GM23338 (cell line): ENCODE measurements around the gene MAD1L1. TPM values are rescaled to one million over a fixed set of nuclear protein-coding genes. Genes with fewer than 3 reads are reported as not detected.

Source experiments
- ATAC-seq: fragments of 200-7000 bp; cut with Tn5 transposase; 3 replicates; pipeline ENCODE4 v1.9.1; 2020
- DNase-seq: peaks from one replicate; pipeline ENCODE4 v3.0.0-alpha.2; 2015; ENCODE audit warnings: low spot score
- H2AFZ ChIP-seq: fragments of 200-600 bp; sonication (generic); 2 replicates; pipeline ENCODE4 v1.8.0; 2016; ENCODE audit warnings: antibody characterized with exemption, mild to moderate bottlenecking, moderate library complexity
- H3F3A ChIP-seq: fragments of 200-600 bp; sonication (generic); replicated peaks from 2 replicates; pipeline ENCODE4 v1.8.0; 2017; ENCODE audit warnings: antibody characterized with exemption, mixed run types, low read depth
- H3K27ac ChIP-seq: fragments of 200-600 bp; sonication (generic); 2 replicates; pipeline ENCODE4 v1.6.1; 2016; ENCODE audit warnings: low read depth
- H3K27me3 ChIP-seq: fragments of 200-600 bp; sonication (generic); 2 replicates; pipeline ENCODE4 v1.8.0; 2016; ENCODE audit warnings: mild to moderate bottlenecking, mixed run types, moderate library complexity; ENCODE audit not compliant: insufficient read depth
- H3K36me3 ChIP-seq: fragments of 200-600 bp; sonication (generic); 2 replicates; pipeline ENCODE4 v1.8.0; 2016; ENCODE audit warnings: mild to moderate bottlenecking; ENCODE audit not compliant: insufficient read depth
- H3K4me1 ChIP-seq: fragments of 200-600 bp; sonication (generic); 2 replicates; pipeline ENCODE4 v1.8.0; 2016; ENCODE audit warnings: mild to moderate bottlenecking, moderate library complexity; ENCODE audit not compliant: insufficient read depth
- H3K4me2 ChIP-seq: fragments of 200-600 bp; sonication (generic); 2 replicates; pipeline ENCODE4 v1.7.1; 2017; ENCODE audit warnings: mixed run types
- H3K4me3 ChIP-seq: fragments of 200-600 bp; sonication (generic); 2 replicates; pipeline ENCODE4 v1.6.1; 2016; ENCODE audit warnings: mixed run types
- H3K79me2 ChIP-seq: fragments of 200-600 bp; sonication (generic); replicated peaks from 2 replicates; pipeline ENCODE4 v1.8.0; 2017; ENCODE audit warnings: mild to moderate bottlenecking; ENCODE audit not compliant: insufficient read depth
- H3K9me2 ChIP-seq: fragments of 200-600 bp; sonication (generic); 2 replicates; pipeline ENCODE4 v1.8.0; 2017; ENCODE audit not compliant: insufficient read depth
- H4K20me1 ChIP-seq: fragments of 200-600 bp; sonication (generic); replicated peaks from 2 replicates; pipeline ENCODE4 v1.8.0; 2017; ENCODE audit warnings: mild to moderate bottlenecking; ENCODE audit not compliant: insufficient read depth
- H3K27ac Mint-ChIP-seq: 2 replicates; pipeline ENCODE4 v1.8.0; 2020; ENCODE audit warnings: inconsistent platforms, mild to moderate bottlenecking, moderate library complexity, mixed read lengths
- H3K27me3 Mint-ChIP-seq: 3 replicates; pipeline ENCODE4 v1.8.0; 2022; ENCODE audit warnings: low read depth, mild to moderate bottlenecking, moderate library complexity, mixed read lengths, inconsistent platforms; ENCODE audit not compliant: insufficient read depth, poor library complexity
- H3K36me3 Mint-ChIP-seq: 3 replicates; pipeline ENCODE4 v1.8.0; 2021; ENCODE audit warnings: low read depth, mild to moderate bottlenecking, inconsistent platforms, moderate library complexity, mixed read lengths
- H3K4me1 Mint-ChIP-seq: 3 replicates; pipeline ENCODE4 v1.8.0; 2020; ENCODE audit warnings: mild to moderate bottlenecking, inconsistent platforms, mixed read lengths
- H3K4me3 Mint-ChIP-seq: 3 replicates; pipeline ENCODE4 v1.8.0; 2021; ENCODE audit warnings: moderate library complexity, mild to moderate bottlenecking, inconsistent platforms, mixed read lengths
- H3K9me3 Mint-ChIP-seq: 3 replicates; pipeline ENCODE4 v1.8.0; 2020; ENCODE audit warnings: moderate library complexity, mild to moderate bottlenecking, inconsistent platforms, mixed read lengths
- CREB1 ChIP-seq: fragments of 250-450 bp; sonication (Bioruptor Pico); IDR thresholded peaks from 2 replicates; pipeline ENCODE4 v1.5.0; 2020; ENCODE audit warnings: low read depth, mild to moderate bottlenecking, moderate library complexity
- EZH2 ChIP-seq: fragments of 200-600 bp; sonication (generic); IDR thresholded peaks from one replicate; pipeline ENCODE4 v1.8.0; 2017; ENCODE audit warnings: antibody characterized with exemption, mild to moderate bottlenecking, low read depth; ENCODE audit not compliant: unreplicated experiment
- EZH2phosphoT487 ChIP-seq: fragments of 200-600 bp; sonication (generic); IDR thresholded peaks from one replicate; pipeline ENCODE4 v1.8.1; 2018; ENCODE audit warnings: antibody characterized with exemption; ENCODE audit not compliant: unreplicated experiment
- JUNB ChIP-seq: IDR thresholded peaks from one replicate; pipeline ENCODE4 v1.6.1; 2016; ENCODE audit warnings: antibody characterized with exemption; ENCODE audit not compliant: unreplicated experiment
- NANOG ChIP-seq: IDR thresholded peaks from 2 replicates; pipeline ENCODE4 v1.6.1; 2016; ENCODE audit warnings: antibody characterized with exemption, borderline replicate concordance
- POLR2AphosphoS5 ChIP-seq: IDR thresholded peaks from 2 replicates; pipeline ENCODE4 v1.6.1; 2016; ENCODE audit warnings: antibody characterized with exemption, low read depth
- STAT1 ChIP-seq: IDR thresholded peaks from one replicate; pipeline ENCODE4 v1.6.1; 2016; ENCODE audit warnings: antibody characterized with exemption; ENCODE audit not compliant: unreplicated experiment
- ZNF114 ChIP-seq: fragments of 250-450 bp; sonication (Bioruptor Pico); IDR thresholded peaks from 2 replicates; pipeline ENCODE4 v1.5.0; 2020; ENCODE audit warnings: mild to moderate bottlenecking, moderate library complexity
- ZNF331 ChIP-seq: fragments of 250-450 bp; sonication (Bioruptor Pico); IDR thresholded peaks from 2 replicates; pipeline ENCODE4 v1.5.0; 2020; ENCODE audit warnings: low read depth, mild to moderate bottlenecking, moderate library complexity
- polyA plus RNA-seq: library from polyadenylated mRNA; unstranded; fragments of >200 nt; fragmentation: Nextera tagmentation; extraction: Ambion mirVana; gene quantifications from 2 replicates; pipeline ENCODE4 v1.2.1, GENCODE V29; 2016
- total RNA-seq: library from RNA; depleted of rRNA; stranded (reverse); fragments of >200 nt; shearing (Covaris generic); gene quantifications from 2 replicates; pipeline ENCODE4 v1.2.3, GENCODE V29; 2014
- TF ChIP-seq, protein P1 (sequence below): IDR thresholded peaks from one replicate; pipeline ENCODE4 v1.6.1; 2018; ENCODE audit warnings: antibody characterized with exemption; ENCODE audit not compliant: unreplicated experiment
- TF ChIP-seq, protein P2 (sequence below): fragments of 250-450 bp; sonication (Bioruptor Pico); IDR thresholded peaks from 2 replicates; pipeline ENCODE4 v1.5.0; 2020; ENCODE audit warnings: mild to moderate bottlenecking, moderate library complexity
- TF ChIP-seq, protein P3 (sequence below), 2 experiments: fragments of 200-600 bp in 1 of 2; sonication (generic) in 1 of 2; conservative IDR thresholded peaks; 2 replicates each; pipeline versions ENCODE4 v1.5.1 to v1.6.1; 2016 to 2017; ENCODE audit warnings: antibody characterized with exemption in 2 of 2, low read depth in 2 of 2, mild to moderate bottlenecking in 2 of 2, moderate library complexity in 1 of 2

The MAD1L1 gene
- total and polyA plus RNA-seq, 2 experiments from 2014 or later: 40.3 to 59.3 TPM

DNA sequence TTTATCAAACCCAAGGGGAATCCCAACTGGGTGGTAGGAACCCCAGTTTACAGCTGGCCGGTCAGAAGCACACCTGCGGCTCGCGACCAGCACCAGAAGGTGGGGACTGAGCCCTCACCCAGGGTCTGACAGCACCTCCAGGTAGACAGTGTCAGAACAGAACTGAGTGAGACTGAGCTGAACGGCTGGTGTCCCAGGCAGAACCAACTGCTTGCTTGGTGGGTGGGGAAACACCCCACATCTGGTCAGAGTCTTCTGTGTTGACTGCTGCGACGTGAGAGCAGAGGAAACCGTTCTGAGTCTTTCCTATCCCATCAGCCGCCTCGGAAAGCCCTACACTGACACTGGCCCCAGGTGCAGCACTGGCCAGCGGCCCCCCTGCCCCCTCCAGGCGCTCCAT lies 160.7 kb downstream of the MAD1L1 start (continued):
- TF ChIP-seq, protein P1, sequence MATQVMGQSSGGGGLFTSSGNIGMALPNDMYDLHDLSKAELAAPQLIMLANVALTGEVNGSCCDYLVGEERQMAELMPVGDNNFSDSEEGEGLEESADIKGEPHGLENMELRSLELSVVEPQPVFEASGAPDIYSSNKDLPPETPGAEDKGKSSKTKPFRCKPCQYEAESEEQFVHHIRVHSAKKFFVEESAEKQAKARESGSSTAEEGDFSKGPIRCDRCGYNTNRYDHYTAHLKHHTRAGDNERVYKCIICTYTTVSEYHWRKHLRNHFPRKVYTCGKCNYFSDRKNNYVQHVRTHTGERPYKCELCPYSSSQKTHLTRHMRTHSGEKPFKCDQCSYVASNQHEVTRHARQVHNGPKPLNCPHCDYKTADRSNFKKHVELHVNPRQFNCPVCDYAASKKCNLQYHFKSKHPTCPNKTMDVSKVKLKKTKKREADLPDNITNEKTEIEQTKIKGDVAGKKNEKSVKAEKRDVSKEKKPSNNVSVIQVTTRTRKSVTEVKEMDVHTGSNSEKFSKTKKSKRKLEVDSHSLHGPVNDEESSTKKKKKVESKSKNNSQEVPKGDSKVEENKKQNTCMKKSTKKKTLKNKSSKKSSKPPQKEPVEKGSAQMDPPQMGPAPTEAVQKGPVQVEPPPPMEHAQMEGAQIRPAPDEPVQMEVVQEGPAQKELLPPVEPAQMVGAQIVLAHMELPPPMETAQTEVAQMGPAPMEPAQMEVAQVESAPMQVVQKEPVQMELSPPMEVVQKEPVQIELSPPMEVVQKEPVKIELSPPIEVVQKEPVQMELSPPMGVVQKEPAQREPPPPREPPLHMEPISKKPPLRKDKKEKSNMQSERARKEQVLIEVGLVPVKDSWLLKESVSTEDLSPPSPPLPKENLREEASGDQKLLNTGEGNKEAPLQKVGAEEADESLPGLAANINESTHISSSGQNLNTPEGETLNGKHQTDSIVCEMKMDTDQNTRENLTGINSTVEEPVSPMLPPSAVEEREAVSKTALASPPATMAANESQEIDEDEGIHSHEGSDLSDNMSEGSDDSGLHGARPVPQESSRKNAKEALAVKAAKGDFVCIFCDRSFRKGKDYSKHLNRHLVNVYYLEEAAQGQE: no peak
- TF ChIP-seq EZH2phosphoT487 (no peak), ZNF114 (no peak), ZNF331 (CRISPR knock-in tag) (no peak)

GRCh38 chr7:2071133-2071832 lies 161.5 kb downstream of the MAD1L1 start:
- Histone ChIP-seq H2AFZ (no peak overlapping the region), H3K4me2 (no peak overlapping the region), H3K79me2 (no peaks in the 10 kb centered on the region; the same call in 1 of the 2 replicates), H3K27ac (no peak overlapping the region), H3K4me3 (no peak overlapping the region), H3K27me3 (no peaks in the 10 kb centered on the region), H4K20me1 (0 out of 2 replicates have a peak, but pooled peaks cover 4% of the 10 kb centered on the region), H3F3A (no peaks in the 10 kb centered on the region), H3K36me3 (no peaks in the 10 kb centered on the region), H3K9me2 (no peaks in the 10 kb centered on the region), H3K4me1 (no peaks in the 10 kb centered on the region)
- peaks cover 2% of the 10 kb centered on the region; the same call in 1 of the 3 replicates for H3K36me3 Mint-ChIP-seq
- no peaks in the 10 kb centered on the region for H3K9me3 Mint-ChIP-seq
- H3K27me3 Mint-ChIP-seq: peaks cover 25% of the 10 kb centered on the region
- no peak overlapping the region for H3K27ac Mint-ChIP-seq
- peaks cover 4% of the 10 kb centered on the region; the same call in 1 of the 3 replicates for H3K4me1 Mint-ChIP-seq
- ATAC-seq (peak; percentile 70), DNase-seq (peak; percentile 45)
- no peak overlapping the region for H3K4me3 Mint-ChIP-seq
- TF ChIP-seq, protein P2, sequence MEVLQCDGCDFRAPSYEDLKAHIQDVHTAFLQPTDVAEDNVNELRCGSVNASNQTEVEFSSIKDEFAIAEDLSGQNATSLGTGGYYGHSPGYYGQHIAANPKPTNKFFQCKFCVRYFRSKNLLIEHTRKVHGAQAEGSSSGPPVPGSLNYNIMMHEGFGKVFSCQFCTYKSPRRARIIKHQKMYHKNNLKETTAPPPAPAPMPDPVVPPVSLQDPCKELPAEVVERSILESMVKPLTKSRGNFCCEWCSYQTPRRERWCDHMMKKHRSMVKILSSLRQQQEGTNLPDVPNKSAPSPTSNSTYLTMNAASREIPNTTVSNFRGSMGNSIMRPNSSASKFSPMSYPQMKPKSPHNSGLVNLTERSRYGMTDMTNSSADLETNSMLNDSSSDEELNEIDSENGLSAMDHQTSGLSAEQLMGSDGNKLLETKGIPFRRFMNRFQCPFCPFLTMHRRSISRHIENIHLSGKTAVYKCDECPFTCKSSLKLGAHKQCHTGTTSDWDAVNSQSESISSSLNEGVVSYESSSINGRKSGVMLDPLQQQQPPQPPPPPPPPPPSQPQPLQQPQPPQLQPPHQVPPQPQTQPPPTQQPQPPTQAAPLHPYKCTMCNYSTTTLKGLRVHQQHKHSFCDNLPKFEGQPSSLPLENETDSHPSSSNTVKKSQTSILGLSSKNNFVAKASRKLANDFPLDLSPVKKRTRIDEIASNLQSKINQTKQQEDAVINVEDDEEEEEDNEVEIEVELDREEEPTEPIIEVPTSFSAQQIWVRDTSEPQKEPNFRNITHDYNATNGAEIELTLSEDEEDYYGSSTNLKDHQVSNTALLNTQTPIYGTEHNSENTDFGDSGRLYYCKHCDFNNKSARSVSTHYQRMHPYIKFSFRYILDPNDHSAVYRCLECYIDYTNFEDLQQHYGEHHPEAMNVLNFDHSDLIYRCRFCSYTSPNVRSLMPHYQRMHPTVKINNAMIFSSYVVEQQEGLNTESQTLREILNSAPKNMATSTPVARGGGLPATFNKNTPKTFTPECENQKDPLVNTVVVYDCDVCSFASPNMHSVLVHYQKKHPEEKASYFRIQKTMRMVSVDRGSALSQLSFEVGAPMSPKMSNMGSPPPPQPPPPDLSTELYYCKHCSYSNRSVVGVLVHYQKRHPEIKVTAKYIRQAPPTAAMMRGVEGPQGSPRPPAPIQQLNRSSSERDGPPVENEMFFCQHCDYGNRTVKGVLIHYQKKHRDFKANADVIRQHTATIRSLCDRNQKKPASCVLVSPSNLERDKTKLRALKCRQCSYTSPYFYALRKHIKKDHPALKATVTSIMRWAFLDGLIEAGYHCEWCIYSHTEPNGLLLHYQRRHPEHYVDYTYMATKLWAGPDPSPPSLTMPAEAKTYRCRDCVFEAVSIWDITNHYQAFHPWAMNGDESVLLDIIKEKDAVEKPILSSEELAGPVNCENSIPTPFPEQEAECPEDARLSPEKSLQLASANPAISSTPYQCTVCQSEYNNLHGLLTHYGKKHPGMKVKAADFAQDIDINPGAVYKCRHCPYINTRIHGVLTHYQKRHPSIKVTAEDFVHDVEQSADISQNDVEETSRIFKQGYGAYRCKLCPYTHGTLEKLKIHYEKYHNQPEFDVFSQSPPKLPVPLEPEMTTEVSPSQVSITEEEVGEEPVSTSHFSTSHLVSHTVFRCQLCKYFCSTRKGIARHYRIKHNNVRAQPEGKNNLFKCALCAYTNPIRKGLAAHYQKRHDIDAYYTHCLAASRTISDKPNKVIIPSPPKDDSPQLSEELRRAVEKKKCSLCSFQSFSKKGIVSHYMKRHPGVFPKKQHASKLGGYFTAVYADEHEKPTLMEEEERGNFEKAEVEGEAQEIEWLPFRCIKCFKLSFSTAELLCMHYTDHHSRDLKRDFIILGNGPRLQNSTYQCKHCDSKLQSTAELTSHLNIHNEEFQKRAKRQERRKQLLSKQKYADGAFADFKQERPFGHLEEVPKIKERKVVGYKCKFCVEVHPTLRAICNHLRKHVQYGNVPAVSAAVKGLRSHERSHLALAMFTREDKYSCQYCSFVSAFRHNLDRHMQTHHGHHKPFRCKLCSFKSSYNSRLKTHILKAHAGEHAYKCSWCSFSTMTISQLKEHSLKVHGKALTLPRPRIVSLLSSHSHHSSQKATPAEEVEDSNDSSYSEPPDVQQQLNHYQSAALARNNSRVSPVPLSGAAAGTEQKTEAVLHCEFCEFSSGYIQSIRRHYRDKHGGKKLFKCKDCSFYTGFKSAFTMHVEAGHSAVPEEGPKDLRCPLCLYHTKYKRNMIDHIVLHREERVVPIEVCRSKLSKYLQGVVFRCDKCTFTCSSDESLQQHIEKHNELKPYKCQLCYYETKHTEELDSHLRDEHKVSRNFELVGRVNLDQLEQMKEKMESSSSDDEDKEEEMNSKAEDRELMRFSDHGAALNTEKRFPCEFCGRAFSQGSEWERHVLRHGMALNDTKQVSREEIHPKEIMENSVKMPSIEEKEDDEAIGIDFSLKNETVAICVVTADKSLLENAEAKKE: no peak
- no peak for TF ChIP-seq NANOG
- TF ChIP-seq POLR2AphosphoS5: no peak
- no peak for TF ChIP-seq ZNF114
- no peak for TF ChIP-seq EZH2phosphoT487
- no peak for TF ChIP-seq CREB1
- no peak for TF ChIP-seq EZH2
- TF ChIP-seq STAT1: no peak
- TF ChIP-seq JUNB: no peak
- TF ChIP-seq, protein P3, sequence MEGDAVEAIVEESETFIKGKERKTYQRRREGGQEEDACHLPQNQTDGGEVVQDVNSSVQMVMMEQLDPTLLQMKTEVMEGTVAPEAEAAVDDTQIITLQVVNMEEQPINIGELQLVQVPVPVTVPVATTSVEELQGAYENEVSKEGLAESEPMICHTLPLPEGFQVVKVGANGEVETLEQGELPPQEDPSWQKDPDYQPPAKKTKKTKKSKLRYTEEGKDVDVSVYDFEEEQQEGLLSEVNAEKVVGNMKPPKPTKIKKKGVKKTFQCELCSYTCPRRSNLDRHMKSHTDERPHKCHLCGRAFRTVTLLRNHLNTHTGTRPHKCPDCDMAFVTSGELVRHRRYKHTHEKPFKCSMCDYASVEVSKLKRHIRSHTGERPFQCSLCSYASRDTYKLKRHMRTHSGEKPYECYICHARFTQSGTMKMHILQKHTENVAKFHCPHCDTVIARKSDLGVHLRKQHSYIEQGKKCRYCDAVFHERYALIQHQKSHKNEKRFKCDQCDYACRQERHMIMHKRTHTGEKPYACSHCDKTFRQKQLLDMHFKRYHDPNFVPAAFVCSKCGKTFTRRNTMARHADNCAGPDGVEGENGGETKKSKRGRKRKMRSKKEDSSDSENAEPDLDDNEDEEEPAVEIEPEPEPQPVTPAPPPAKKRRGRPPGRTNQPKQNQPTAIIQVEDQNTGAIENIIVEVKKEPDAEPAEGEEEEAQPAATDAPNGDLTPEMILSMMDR (conservative IDR thresholded peaks at IDR 0.05; ENCODE audit: low read depth in 2 of 2): no peak
